HG02588 (cell line): ENCODE data around the gene EPSTI1.

ENCODE experiments used
- ATAC-seq: cut with Tn5 transposase; IDR thresholded peaks from one replicate; pipeline ENCODE4 v1.9.1; 2021; ENCODE audit warnings: mild to moderate bottlenecking, moderate library complexity; ENCODE audit not compliant: unreplicated experiment

Gene EPSTI1

GRCh38 chr13:42860485-42860884 is 131.6 kb downstream of the EPSTI1 start:
- no peak for ATAC-seq

GRCh38 chr13:42859760-42860159 is 132.3 kb downstream of the EPSTI1 start:
- ATAC-seq, result no peak

- no peak for ATAC-seq
Observed at GRCh38 chr13:42855410-42855809, 136.6 kb downstream of the EPSTI1 start.

GRCh38 chr13:42852136-42852535 is 139.9 kb downstream of the EPSTI1 start:
- ATAC-seq, result no peak

- ATAC-seq, result no peak
Observed at GRCh38 chr13:42849200-42849599, 142.8 kb downstream of the EPSTI1 start.

GRCh38 chr13:42847891-42848663 is 144.0 kb downstream of the EPSTI1 start:
- no peak for ATAC-seq

- ATAC-seq, result no peak
Observed at GRCh38 chr13:42836930-42837690, 154.9 kb downstream of the EPSTI1 start.
